HG03159 (cell line): ENCODE data around the gene MUC5B.
"Not testable (repeated sequence)": the region's sequence is repeated elsewhere in the genome, so short reads cannot be mapped to it uniquely, and the experiment has no call there.

Experiments
- ATAC-seq: cut with Tn5 transposase; IDR thresholded peaks from one replicate; pipeline ENCODE4 v1.9.1; 2021; ENCODE audit warnings: mild to moderate bottlenecking, moderate library complexity; ENCODE audit not compliant: unreplicated experiment

MUC5B gene, protein sequence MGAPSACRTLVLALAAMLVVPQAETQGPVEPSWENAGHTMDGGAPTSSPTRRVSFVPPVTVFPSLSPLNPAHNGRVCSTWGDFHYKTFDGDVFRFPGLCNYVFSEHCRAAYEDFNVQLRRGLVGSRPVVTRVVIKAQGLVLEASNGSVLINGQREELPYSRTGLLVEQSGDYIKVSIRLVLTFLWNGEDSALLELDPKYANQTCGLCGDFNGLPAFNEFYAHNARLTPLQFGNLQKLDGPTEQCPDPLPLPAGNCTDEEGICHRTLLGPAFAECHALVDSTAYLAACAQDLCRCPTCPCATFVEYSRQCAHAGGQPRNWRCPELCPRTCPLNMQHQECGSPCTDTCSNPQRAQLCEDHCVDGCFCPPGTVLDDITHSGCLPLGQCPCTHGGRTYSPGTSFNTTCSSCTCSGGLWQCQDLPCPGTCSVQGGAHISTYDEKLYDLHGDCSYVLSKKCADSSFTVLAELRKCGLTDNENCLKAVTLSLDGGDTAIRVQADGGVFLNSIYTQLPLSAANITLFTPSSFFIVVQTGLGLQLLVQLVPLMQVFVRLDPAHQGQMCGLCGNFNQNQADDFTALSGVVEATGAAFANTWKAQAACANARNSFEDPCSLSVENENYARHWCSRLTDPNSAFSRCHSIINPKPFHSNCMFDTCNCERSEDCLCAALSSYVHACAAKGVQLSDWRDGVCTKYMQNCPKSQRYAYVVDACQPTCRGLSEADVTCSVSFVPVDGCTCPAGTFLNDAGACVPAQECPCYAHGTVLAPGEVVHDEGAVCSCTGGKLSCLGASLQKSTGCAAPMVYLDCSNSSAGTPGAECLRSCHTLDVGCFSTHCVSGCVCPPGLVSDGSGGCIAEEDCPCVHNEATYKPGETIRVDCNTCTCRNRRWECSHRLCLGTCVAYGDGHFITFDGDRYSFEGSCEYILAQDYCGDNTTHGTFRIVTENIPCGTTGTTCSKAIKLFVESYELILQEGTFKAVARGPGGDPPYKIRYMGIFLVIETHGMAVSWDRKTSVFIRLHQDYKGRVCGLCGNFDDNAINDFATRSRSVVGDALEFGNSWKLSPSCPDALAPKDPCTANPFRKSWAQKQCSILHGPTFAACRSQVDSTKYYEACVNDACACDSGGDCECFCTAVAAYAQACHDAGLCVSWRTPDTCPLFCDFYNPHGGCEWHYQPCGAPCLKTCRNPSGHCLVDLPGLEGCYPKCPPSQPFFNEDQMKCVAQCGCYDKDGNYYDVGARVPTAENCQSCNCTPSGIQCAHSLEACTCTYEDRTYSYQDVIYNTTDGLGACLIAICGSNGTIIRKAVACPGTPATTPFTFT (N-terminal part only)

DNA sequence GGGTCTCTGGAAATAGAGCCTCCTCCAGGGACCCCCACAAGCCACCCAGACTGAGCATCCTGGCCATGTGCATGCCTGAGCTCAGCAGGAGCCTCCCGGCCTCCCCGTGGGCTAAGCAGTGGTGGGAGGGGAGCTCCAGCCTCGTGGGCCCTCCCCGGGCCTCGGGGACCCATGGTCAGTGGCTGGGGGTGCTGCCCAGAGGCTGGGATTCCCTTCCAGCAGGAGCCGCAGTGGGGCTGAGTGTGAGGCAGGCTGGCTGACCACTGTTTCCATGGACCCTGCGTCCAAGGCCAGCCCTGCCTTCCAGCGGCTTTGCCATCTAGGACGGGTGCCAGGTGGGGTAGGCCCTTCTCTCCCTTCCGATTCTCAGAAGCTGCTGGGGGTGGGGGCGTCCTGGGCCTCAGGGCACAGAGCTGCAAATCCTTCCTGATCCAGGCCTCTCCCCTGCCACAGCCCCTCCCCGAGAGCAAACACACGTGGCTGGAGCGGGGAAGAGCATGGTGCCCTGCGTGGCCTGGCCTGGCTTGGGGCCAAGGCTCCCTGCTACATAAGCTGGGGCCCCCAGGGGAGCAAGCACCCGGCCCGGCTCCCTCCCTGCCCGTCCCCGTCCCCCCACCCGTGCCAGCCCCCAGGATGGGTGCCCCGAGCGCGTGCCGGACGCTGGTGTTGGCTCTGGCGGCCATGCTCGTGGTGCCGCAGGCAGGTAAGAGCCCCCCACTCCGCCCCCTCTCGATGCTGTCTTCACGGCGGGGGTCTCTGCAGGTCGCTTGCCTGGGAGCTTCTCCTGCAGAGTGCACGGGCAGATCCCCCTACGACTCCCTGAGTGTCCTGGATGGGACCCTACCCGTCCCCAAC lies at the start of gene MUC5B:
Gene MUC5B, plus strand, starts transcription at position 576 of the 855 bp plus-strand sequence. Its CDS starts 58 bp downstream, at position 634.
- ATAC-seq: no peak

DNA sequence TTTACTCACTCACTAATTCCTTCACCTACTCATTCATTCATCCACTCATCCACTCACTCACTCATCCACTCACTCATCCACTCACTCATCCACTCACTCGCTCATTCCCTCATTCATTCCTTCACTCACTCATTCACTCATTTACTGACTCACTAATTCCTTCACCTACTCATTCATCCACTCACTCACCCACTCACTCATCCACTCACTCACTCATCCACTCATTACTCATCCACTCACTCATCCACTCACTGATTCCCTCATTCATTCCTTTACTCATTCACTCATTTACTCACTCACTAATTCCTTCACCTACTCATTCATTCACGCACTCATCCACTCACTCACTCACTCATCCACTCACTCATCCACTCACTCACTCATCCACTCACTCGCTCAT lies 49.5 kb upstream of the MUC5B start:
- not testable (repeated sequence) for ATAC-seq

DNA sequence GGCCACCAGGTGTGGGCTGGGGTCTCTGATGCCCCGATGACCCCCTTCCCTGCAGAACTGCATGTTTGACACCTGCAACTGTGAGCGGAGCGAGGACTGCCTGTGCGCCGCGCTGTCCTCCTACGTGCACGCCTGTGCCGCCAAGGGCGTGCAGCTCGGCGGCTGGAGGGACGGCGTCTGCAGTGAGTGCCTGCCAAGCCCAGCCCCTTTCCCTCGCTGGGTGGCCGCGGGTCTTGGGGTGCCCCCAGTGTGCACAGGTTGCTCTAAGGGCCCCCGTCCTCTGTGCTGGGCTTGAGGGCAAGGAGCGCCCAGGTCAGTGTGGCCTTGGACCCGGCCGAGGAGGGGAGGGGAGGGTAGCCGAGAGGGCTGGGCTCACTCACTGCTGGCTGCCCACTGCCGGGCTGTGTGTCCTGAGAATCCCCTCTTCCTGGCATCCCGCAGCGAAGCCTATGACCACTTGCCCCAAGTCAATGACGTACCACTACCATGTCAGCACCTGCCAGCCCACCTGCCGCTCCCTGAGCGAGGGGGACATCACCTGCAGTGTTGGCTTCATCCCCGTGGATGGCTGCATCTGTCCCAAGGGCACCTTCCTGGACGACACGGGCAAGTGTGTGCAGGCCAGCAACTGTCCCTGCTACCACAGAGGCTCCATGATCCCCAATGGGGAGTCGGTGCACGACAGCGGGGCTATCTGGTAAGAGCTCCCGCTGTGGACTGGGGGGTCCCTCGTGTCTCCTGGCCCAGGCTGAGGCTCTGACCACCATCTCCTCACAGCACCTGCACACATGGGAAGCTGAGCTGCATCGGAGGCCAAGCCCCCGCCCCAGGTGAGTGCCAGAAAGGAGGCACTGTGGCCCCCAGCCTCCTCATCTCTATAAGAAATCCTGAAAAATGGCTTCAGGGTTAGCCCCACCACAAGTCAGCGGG lies 48.2 kb upstream of the MUC5B start:
- no peak for ATAC-seq

DNA sequence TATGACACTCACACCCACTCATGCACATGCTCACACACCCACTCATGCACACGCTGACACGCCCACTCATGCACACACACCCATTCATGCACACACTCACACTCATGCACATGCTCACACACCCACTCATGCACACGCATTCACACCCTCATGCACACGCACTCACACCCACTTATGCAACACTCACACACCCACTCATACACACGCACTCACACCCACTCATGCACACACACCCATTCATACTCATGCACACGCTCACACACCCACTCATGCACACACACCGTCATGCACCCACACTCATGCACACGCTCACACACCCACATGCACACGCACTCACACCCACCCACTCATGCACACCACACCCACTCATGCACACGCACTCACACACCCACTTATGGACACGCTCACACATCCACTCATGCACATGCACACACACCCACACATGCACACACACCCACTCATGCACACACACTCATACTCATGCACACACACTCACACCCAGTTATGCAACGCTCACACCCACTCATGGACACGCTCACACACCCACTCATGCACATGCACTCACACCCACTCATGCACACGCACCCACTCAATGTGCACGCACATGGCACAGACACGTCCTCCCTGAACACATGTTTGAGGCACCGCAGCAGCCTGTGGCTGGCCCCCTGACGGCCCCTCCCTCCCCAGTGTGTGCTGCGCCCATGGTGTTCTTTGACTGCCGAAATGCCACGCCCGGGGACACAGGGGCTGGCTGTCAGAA lies 47.2 kb upstream of the MUC5B start:
- no peak for ATAC-seq

DNA sequence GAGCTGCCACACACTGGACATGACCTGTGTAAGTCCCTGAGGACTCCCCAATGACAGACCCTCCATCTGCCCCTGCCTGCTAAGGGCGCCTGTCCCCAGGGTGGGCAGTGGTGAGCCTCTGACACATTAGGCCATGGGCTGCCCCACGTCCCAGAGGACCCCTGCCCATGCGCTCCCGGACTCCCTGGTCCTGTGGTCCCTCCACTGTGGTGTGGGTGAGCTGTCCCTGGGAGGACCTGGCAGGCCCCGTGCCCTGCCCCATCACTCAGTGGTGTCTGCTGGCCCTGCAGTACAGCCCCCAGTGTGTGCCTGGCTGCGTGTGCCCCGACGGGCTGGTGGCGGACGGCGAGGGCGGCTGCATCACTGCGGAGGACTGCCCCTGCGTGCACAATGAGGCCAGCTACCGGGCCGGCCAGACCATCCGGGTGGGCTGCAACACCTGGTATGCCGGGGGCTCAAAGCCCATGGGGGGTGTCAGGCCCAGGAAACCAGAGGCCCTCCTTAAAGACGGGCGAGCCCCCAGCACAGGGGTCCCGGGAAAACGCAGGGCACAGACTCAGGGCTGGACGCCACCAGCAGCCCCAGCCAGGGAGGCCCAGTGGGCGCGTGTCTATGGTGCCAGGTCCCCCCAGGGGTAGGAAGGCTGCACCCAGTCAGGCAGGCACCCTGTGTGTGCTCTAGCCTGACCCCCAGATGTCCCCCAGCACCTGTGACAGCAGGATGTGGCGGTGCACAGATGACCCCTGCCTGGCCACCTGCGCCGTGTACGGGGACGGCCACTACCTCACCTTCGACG lies 46.4 kb upstream of the MUC5B start:
- ATAC-seq: no peak

DNA sequence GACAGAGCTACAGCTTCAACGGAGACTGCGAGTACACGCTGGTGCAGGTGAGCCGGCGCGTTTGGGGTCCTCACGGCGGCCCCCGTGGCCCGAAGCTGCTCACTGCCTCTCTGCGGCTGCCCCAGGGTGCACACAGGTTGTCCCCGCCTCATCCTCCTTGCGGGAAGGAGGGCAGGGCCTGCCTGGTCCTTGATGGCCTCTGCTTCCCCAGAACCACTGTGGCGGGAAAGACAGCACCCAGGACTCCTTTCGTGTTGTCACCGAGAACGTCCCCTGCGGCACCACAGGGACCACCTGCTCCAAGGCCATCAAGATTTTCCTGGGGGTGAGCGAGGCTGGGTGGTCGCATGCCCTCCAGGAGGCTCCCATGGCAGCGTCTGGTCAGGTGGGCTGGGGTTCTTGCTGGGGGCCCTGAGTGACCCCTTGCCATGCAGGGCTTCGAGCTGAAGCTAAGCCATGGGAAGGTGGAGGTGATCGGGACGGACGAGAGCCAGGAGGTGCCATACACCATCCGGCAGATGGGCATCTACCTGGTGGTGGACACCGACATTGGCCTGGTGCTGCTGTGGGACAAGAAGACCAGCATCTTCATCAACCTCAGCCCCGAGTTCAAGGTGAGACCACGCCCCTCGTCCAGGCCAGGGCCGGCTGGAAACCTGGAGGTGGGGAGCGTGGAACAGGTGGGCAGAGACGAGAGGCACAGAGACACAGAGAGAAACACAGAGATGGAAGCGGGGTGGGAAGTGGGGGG lies 45.7 kb upstream of the MUC5B start:
- ATAC-seq: no peak

DNA sequence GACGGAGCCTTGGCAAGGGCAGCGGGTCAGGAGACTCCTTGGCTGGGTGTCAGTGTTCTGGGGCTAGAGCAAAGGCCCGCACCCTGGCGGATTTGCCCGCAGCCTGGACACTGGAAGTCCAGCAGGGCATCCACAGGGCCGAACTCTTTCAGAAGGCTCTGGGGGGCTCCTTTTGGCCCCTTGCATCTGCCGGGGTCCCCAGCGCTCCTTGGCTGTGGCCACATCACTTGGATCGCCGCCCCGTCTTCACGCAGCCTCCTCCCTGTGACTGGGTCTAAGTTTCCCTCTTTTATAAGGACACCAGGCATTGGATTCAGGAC lies 45.1 kb upstream of the MUC5B start:
- ATAC-seq: no peak

DNA sequence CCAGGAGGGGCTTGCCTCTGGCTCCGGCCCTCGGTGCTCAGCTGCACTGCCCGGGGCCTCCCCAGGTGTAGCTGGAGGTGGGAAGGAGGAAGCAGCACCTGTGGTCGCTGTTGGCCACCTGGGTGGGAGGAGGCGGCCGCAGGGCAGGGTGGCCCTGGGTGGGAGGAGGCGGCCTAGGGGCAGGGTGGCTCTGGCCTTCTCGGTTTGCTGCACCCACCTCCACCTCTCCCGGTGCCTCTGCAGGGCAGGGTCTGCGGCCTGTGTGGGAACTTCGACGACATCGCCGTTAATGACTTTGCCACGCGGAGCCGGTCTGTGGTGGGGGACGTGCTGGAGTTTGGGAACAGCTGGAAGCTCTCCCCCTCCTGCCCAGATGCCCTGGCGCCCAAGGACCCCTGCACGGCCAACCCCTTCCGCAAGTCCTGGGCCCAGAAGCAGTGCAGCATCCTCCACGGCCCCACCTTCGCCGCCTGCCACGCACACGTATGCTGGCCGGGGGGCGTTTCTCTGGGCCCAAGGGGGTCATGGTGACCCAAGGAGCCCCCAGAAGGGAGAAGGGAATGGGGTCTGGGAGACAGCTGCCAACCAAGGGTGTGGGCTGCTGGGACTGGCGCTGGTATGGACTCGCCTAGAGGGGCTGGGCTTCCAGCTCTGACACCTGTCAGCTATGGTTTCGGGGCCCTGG lies 44.5 kb upstream of the MUC5B start:
- ATAC-seq: no peak

DNA sequence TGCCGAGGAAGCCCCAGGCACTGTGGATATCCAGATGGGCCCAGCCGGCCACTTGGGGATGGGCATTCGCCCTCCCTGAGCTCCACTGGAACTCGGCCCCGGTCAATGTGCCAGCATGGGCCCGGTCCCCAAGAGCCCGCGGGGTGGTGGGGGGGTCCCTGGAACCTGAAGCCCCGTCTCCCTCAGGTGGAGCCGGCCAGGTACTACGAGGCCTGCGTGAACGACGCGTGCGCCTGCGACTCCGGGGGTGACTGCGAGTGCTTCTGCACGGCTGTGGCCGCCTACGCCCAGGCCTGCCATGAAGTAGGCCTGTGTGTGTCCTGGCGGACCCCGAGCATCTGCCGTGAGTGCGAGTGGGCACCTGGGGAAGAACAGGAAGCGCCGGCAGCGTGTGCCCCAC lies 44.0 kb upstream of the MUC5B start:
- ATAC-seq: no peak

DNA sequence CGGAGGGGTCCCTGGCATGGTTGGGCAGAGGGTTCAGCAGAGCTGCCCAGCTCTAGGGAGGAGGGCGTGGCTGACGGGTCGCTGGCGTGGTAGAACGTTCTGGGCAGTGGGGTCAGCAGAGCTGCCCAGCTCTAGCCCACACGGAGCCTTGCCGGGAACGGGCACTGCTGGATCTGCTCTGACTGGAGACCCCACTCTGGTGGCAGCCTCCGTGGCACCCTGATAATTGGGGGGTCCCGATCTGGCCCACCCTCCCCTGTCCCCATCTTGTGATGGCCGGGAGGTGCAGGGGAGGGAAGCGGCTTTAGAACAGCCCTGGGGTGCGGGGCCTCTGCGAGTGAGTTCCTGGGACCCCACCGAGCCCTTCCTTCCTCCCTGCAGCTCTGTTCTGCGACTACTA lies 43.2 kb upstream of the MUC5B start:
- ATAC-seq: no peak

DNA sequence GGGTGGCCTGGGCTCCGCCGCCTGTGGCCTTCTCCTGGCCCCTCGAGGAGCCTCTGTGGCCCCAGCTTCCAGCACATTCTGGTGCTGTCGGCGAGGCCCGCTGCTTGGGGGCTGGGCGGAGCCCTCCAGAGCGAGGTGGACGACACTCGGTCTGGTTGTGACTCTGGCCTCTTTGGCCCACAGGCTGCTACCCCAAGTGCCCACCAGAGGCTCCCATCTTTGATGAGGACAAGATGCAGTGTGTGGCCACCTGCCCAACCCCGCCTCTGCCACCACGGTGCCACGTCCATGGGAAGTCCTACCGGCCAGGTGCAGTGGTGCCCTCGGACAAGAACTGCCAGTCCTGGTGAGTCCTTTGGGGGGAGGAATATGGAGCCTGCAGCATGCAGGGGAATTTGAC lies 42.7 kb upstream of the MUC5B start:
- no peak for ATAC-seq

DNA sequence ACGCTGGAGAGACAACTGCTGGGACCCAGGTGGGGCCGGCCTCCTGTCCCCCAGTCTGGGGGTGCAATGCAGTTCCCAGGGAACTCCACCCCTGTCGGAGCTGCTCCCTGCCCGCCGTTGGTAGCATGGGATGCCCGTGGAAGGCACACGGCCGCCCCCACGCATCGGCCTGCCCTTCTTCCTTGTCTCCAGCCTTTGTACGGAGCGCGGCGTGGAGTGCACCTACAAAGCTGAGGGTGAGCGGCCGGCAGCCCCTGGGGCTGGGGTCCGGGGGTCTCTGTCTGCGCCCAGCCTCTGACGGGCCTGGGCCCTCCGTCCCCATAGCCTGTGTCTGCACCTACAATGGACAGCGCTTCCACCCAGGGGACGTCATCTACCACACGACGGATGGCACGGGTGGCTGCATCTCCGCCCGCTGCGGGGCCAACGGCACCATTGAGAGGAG lies 41.9 kb upstream of the MUC5B start:
- no peak for ATAC-seq

DNA sequence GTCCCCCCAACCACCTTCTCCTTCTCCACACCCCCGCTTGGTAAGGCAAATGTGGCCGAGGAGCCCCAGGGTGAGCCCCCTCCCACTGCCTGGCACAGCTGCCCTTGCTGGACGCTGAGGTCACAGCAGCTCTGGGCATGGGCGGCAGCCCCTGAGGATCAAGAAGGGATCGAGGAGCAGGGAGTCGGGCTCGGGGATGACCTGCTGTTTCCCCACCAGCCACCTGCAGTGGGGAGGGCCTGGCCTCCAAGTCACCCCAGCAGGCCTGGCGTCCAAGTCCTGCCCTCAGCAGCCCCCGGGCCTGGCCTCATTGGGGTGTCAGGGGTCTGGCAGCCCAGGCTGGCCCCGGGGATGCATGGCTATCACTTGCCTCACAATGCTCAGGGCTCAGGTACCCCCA lies 41.4 kb upstream of the MUC5B start:
- ATAC-seq: no peak

DNA sequence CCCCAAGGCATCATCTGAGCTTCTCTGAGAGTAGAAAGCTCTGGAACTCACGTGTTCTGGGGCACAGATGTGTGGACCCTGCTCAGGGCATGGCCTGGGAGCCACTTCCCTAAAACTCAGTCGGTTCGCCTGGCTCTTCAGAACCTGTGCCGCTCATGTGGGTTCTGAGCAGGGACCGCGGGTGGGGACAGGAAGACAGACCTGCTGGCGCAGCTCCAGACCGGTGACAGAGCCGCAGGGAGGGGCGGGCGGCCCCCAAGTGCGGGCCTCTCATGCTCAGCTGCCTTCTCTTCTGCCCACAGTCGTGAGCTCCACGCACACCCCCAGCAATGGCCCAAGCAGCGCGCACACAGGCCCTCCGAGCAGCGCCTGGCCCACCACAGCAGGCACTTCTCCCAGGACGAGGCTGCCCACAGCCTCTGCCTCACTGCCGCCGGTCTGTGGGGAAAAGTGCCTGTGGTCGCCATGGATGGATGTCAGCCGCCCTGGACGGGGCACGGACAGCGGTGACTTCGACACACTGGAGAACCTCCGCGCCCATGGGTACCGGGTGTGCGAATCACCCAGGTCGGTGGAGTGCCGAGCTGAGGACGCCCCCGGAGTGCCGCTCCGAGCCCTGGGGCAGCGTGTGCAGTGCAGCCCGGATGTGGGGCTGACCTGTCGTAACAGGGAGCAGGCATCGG lies 40.9 kb upstream of the MUC5B start:
- ATAC-seq: no peak

DNA sequence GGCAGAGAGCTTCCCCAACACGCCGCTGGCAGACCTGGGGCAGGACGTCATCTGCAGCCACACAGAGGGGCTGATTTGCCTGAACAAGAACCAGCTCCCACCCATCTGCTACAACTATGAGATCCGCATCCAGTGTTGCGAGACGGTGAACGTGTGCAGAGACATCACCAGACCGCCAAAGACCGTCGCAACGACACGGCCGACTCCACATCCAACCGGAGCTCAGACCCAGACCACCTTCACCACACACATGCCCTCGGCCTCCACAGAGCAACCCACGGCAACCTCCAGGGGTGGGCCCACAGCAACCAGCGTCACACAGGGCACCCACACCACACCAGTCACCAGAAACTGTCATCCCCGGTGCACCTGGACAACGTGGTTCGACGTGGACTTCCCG lies 38.7 kb upstream of the MUC5B start:
- ATAC-seq: not testable (repeated sequence)
